SIG-M5 (cell line): ENCODE measurements around the gene ZDHHC5.

Experiments
- DNase-seq: peaks from one replicate; lab custom pipeline; 2025; lab: John Stamatoyannopoulos, UW

The ZDHHC5 gene, protein sequence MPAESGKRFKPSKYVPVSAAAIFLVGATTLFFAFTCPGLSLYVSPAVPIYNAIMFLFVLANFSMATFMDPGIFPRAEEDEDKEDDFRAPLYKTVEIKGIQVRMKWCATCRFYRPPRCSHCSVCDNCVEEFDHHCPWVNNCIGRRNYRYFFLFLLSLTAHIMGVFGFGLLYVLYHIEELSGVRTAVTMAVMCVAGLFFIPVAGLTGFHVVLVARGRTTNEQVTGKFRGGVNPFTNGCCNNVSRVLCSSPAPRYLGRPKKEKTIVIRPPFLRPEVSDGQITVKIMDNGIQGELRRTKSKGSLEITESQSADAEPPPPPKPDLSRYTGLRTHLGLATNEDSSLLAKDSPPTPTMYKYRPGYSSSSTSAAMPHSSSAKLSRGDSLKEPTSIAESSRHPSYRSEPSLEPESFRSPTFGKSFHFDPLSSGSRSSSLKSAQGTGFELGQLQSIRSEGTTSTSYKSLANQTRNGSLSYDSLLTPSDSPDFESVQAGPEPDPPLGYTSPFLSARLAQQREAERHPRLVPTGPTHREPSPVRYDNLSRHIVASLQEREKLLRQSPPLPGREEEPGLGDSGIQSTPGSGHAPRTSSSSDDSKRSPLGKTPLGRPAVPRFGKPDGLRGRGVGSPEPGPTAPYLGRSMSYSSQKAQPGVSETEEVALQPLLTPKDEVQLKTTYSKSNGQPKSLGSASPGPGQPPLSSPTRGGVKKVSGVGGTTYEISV

DNA sequence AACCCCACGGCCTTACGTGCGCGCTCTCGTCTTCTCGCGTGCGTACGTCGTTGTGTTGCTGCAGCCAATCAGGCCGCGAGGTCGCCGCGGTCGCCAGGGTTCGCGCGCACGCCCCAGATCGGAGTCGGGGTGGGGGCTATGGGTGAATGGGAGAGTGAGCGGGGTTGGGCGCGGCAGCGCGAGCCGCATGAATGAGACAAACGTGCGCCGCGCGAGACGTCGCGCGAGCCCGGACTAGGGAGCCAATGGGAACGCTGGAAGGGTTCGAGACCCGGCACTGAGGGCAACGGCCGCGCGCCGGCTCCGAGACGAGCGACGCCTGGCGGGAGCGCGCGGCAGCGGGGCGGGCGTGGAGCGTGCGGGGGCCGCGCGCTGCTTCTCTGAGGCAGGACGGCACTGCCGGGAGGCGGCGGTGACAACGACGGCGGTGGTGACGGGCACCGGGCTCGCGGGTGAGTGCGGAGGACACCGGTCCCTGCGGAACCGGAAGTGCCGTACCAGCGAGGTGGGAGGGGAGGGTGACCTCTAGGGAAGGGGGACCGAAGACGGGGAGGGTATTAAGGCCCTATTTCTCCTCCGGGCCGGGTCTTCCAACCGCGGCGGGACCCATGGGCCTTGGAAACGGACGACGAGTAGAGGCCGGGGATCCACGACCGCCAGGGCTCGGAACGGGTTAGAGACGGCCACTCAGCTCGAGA, at the start of gene ZDHHC5:
Gene ZDHHC5, plus strand, starts transcription at position 379 of the 698 bp plus-strand sequence. CDS start 4,977 bp downstream, outside the sequence.
- DNase-seq: peak; percentile 87

GRCh38 chr11:57618438-57618837, 49.5 kb upstream of the ZDHHC5 start:
- DNase-seq: no peak

- DNase-seq: no peak
Observed at GRCh38 chr11:57619331-57619730, 48.6 kb upstream of the ZDHHC5 start.

- no peak for DNase-seq
Observed at GRCh38 chr11:57620467-57620866, 47.4 kb upstream of the ZDHHC5 start.

DNA sequence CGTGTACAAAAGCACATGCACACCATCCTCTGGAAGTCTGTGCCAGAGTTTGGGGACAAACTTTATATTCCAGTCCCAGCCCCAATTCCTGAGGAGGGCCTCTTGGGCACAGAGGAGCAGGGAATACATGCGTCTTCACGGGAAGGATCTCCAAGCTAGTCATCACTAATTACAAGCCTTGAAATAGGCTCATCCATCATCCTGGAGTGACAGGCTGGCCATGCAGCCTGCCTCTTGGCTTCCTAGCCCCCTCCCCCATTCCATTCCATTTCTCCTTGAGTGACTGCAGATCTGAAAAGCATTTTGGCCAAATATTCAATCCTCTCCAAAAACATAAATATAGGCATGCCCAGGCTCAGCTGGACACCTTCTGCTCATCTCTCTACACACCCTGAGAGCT, 45.7 kb upstream of the ZDHHC5 start:
- DNase-seq: no peak

GRCh38 chr11:57624864-57625263, 43.0 kb upstream of the ZDHHC5 start:
- no peak for DNase-seq

DNA sequence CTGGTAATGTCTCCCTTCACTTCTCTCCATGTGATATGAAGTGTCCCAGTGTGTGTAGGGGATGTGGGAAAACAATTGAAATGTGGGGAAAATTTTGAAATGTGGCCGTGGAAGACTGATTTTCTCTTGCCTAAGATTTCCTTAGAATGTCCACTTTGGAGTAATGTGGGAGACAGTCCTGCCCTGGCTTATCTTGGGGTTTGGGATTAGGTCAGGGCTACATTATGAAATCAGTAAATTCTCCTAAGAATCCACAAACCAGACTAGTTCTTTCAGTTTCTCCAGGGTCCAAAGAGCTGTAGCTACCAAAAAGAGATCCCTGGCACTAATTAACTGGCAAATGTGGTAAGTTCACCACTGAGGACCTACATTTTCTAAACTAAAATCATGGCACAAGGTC, 41.0 kb upstream of the ZDHHC5 start:
- DNase-seq: no peak

DNA sequence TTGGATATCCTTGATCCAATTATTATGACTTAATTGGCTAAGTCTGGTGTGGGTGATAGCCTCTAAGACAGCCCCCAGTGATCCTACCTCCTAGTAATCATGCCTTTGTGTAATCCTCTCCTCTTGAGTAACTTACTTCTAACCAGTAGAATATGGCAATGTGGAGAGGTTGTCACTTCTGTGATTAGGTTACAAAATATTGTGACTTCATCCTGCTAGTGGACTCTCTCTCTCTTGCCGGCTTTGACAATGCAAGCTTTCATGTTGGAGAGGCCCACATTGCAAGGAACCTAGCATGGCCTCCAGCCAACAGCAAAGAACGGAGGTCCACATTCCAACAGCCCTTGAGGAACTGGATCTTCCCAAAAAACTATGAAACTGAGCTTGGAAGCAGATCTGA, 37.7 kb upstream of the ZDHHC5 start:
- no peak for DNase-seq

GRCh38 chr11:57632116-57632515, 35.8 kb upstream of the ZDHHC5 start:
- no peak for DNase-seq

DNA sequence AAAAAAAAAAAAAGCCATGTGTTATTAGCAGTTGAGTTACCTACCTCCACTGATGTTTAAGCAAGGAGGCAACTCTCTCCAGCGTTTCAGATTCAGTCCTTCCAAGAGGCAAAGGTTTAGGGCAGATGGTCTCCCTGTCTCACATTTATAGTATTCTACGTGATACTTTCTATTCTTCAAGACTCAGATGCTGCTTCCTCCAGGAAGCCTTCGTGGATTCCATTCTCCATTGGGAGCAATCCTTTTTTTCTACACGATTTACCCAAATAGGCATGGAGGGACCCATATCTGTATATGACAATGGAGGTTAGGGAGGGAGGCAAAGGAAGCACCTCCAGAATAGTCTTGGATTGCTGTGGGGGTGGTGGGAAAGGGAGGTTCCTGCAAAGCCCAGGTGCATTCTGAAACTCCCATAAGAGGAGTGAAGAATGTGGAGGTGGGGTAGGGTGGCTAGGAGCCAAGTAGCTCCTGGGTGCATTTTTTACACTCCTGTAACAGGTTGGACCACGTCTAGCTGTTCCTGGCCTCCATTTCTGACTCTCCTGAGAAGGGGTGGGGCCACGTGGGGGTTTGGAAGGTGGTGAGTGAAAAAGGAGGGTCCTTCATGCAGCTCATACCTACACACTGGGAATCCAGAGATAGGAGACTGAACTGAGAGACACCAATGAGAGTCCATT, 34.4 kb upstream of the ZDHHC5 start:
- DNase-seq: no peak

DNA sequence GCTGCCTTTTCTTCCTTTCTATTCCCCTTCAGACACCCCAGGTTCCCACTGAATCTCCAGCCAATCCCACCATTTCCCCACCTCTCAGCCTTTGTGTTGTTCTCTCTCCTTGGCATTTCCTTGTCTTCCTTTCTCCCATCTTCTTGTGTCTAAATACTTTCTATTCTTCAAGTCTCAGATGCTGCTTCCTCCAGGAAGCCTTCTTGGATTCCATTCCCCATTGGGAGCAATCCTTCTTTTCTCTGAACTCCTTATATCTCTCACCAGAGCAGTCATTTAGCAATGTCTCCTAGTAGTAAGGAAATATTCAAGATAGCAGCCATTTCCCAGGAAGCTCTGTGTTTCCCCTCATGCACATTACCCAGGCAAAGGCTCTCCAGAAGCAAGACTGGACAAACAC, 33.6 kb upstream of the ZDHHC5 start:
- no peak for DNase-seq

DNA sequence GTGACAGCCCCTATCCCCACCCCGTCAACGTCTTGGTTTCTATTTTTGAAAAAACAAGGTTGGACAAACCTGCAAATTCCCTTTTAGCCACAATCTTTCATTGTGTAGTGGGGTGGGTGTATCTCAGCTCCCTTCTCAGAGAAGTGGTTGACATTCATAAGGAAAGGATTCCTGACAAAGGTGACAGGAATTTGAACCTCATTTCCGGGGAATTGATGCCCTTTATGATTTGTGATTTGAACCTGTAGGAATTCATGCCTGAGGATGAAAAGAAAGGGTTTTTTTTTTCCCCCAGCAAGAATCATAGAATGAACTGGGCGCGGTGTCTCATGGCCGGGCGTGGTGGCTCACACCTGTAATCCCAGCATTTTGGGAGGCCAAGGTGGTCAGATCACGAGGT, 32.7 kb upstream of the ZDHHC5 start:
- DNase-seq: no peak

DNA sequence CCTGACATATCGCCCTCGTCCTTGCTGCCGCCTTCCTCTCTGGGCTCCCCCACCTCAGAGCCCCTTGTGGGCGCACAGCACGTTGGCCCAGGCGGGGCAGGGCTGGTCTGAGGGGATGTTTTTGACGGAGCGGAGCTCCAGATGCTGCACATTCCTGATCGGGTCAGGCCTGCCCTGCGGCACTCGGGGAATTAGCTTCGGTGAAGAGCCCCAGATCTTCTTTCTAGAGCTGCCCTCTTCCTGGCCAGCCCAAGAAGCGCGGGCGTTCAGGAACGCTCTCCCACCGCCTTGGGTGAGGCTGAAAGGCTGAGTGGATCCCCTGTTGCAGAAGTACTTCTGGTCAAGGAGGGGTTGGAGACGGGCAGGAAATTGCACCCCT, 30.3 kb upstream of the ZDHHC5 start:
- no peak for DNase-seq

- no peak for DNase-seq
Observed at GRCh38 chr11:57638005-57638781, 29.7 kb upstream of the ZDHHC5 start.

DNA sequence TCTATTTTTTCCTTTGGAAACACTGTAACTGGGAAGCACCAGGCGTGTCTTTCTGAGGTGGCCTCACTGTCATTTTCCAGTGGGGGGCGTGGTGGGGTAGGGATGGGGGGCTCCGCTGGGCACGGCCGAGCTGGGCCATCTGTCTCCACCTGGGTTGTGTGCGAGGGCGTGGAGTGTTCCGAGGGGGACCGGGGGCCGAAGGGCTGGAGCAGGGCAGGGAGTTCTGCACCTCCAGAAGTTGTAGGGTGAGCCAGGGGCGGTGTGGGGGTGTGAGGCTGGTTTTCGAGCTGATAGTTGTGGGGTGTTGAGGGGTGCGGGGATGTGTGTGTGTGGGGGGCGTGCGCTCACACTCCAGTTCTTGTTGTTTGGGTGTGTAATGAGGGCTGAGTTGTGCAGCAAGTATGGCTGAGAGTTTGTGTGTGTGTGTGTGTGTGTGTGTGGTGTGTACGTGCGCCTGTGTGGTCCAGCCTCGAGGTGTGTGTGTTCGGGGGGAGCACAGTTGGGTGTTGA, 29.0 kb upstream of the ZDHHC5 start:
- DNase-seq: no peak

- no peak for DNase-seq
Observed at GRCh38 chr11:57639321-57640067, 28.4 kb upstream of the ZDHHC5 start.

GRCh38 chr11:57640068-57640800, 27.7 kb upstream of the ZDHHC5 start:
- DNase-seq: no peak

- no peak for DNase-seq
Observed at GRCh38 chr11:57641011-57641807, 26.7 kb upstream of the ZDHHC5 start.

GRCh38 chr11:57643802-57644201, 24.1 kb upstream of the ZDHHC5 start:
- no peak for DNase-seq
